ENCODE measurements around the gene B9D1. TPM values are rescaled to one million over a fixed set of nuclear protein-coding genes. Genes with fewer than 3 reads are reported as not detected.
A peak's percentile ranks its signal among the peaks of the same experiment; 100 is the strongest.

The B9D1 gene
- total RNA-seq, 4 donors from 2014 or later: 3.8 to 105 (median 25.6) TPM

DNA sequence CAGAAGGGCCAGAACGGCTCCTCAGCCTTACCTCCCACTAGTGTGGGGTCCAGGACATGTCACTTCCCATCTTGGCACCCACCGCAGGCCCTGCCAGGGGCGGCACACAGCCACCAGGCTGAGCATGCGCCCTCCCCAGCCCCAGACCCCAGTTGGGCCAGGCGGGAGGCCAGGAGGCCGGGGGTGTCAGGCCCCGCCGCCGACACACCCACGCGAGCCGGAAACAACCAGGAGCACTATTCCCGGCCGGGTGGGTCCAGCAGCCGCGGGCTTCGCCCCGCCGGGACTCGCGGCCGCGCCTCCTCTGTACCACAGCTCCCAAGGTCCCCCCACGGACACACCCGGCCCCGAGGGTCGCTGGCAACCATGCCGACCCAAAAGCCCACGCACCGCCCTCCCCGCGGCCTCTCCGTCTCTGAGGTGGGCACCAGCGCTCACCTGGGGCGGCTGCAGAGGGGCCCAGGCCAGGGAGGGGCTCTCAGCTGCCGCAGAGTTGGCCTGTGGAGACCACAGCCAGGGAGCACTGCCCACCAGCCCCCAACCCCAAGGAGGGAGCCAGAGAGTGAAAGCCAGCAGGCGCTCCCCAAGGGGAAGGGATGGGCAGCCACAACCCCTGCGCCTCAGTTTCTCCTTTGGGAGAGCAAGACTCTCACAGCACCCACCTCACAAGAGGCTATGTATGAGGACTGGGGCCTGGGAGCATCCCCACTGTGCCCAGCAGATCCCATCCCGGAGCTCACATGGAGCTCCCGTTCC lies 18.0 kb downstream of the B9D1 start:
- H3K4me3 ChIP-seq: no peak overlapping the region
- no peaks in the 10 kb centered on the region for H3K9me3 ChIP-seq
- H3K36me3 ChIP-seq: no peaks in the 10 kb centered on the region
- no peaks in the 10 kb centered on the region for H3K27me3 ChIP-seq
- peak in 1 of 2 donors; percentile 34 for DNase-seq
- intact Hi-C loops (cut with DNase I; ENCODE audit: low total_unique reads): no loop called here
- no peak for TF ChIP-seq POLR2A (IDR thresholded peaks at IDR 0.05)
- TF ChIP-seq, protein P1, sequence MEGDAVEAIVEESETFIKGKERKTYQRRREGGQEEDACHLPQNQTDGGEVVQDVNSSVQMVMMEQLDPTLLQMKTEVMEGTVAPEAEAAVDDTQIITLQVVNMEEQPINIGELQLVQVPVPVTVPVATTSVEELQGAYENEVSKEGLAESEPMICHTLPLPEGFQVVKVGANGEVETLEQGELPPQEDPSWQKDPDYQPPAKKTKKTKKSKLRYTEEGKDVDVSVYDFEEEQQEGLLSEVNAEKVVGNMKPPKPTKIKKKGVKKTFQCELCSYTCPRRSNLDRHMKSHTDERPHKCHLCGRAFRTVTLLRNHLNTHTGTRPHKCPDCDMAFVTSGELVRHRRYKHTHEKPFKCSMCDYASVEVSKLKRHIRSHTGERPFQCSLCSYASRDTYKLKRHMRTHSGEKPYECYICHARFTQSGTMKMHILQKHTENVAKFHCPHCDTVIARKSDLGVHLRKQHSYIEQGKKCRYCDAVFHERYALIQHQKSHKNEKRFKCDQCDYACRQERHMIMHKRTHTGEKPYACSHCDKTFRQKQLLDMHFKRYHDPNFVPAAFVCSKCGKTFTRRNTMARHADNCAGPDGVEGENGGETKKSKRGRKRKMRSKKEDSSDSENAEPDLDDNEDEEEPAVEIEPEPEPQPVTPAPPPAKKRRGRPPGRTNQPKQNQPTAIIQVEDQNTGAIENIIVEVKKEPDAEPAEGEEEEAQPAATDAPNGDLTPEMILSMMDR (IDR thresholded peaks at IDR 0.05): no peak
- peak overlapping the region; percentile 88 to 98 for H3K27ac ChIP-seq
- H3K4me1 ChIP-seq: peaks cover 16 to 33% of the 10 kb centered on the region in 2 donors

DNA sequence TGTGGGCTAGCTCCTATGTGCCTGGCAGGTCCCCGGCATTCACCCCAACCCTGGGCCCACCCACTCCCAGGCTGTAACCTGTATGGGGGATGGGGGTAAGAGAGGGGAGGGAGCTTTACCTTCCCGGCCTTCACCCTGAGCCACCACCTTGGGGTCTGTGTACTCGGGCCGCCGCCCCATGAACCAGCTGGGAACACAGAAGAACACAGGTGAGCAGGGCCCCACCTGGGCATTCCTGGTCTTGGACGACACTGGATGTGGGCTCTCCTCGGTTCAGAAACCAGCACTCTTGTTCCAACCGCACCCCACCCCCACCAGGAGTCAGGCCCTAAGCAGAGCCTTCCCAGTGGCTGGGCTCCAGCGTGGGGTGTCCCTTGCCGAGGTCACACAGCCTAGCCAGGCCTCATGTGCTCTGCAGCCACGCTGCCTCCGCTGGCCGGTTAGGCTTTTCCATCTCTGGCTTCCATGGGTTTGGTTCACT lies 18.8 kb downstream of the B9D1 start:
- Histone ChIP-seq H3K9me3 (no peaks in the 10 kb centered on the region), H3K27ac (peak overlapping the region in 1 of 2 donors; percentile 88), H3K4me1 (peaks cover 16 to 33% of the 10 kb centered on the region in 2 donors), H3K4me3 (no peak overlapping the region), H3K27me3 (no peaks in the 10 kb centered on the region), H3K36me3 (no peaks in the 10 kb centered on the region)
- no peak for TF ChIP-seq POLR2A (IDR thresholded peaks at IDR 0.05)
- TF ChIP-seq, protein P1 (IDR thresholded peaks at IDR 0.05): no peak
- peak in 1 of 2 donors; percentile 57 for DNase-seq
- intact Hi-C loops (cut with DNase I; ENCODE audit: low total_unique reads): no loop called here

DNA sequence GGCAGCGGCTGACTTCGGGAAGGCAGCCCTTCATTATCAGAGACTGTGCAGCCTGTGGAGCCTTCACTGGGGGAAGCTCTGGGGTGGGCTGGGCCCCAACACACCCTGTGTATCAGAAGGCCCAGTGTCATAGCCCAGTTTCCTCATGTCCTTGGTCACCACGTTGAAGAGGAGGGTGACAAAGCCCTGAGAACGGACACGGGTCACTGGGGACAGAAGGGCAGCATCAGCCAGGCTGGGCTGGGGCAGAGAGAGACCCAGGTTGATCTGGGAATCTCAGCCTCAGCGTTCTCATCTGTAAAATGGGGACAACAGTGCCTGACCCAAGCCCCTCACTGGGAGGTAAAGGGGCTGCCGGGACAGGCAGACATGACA lies 19.3 kb downstream of the B9D1 start:
- Histone ChIP-seq H3K27me3 (no peaks in the 10 kb centered on the region), H3K4me1 (peaks cover 16 to 33% of the 10 kb centered on the region in 2 donors), H3K4me3 (no peak overlapping the region), H3K9me3 (no peaks in the 10 kb centered on the region), H3K27ac (peak overlapping the region; percentile 52 to 62), H3K36me3 (no peaks in the 10 kb centered on the region)
- peak; percentile 14 to 19 for DNase-seq
- intact Hi-C loops (cut with DNase I; ENCODE audit: low total_unique reads): no loop called here
- no peak for TF ChIP-seq POLR2A (IDR thresholded peaks at IDR 0.05)
- TF ChIP-seq, protein P1 (IDR thresholded peaks at IDR 0.05): no peak

DNA sequence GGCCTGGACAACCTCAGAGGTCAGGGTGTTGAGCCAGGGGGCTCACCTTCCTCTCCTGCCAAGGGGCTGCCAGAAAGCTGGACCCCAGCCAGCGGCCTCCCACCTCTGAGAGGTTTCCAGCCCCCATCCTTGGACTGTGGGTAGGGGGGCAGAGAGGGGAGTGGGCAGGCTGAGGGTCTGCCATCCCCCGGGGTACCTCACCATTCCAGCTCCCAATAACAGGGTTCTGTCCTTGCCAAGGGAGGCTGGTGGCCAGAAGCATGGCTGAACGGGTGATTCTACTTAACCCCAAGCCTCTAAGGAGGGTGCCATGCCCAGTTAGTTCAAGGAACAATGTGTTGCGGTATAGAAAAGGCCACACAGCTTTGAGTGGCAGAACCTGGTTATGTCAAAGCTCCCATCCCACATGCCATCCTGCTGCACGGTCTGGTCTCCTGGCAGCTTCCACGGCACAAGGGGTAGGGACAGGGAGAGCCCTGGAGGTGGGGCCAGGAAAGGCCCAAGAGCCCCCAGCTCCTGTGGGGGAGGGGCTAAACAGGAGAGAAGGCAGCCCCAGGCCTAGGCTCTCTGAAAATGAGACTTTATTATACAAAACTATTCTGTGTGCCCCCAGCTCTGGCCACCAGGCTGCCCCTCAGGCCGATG lies 19.8 kb downstream of the B9D1 start:
- no peak overlapping the region for H3K4me3 ChIP-seq
- H3K4me1 ChIP-seq: peaks cover 16 to 32% of the 10 kb centered on the region in 2 donors
- TF ChIP-seq, protein P1 (IDR thresholded peaks at IDR 0.05): no peak
- no peak for TF ChIP-seq POLR2A (IDR thresholded peaks at IDR 0.05)
- H3K27me3 ChIP-seq: no peaks in the 10 kb centered on the region
- no peaks in the 10 kb centered on the region for H3K9me3 ChIP-seq
- H3K27ac ChIP-seq: peak overlapping the region; percentile 52 to 62
- intact Hi-C loops (cut with DNase I; ENCODE audit: low total_unique reads): no loop called here
- DNase-seq: peak; percentile 26 to 28
- H3K36me3 ChIP-seq: no peaks in the 10 kb centered on the region

All from uterus (tissue), 4 donors.